ENCODE measurements around the gene SLC47A1. TPM values are rescaled to one million over a fixed set of nuclear protein-coding genes. Genes with fewer than 3 reads are reported as not detected.
A peak's percentile ranks its signal among the peaks of the same experiment; 100 is the strongest.

The SLC47A1 gene
- total and polyA plus RNA-seq, 7 experiments from 2014 or later, result 0.09 to 2.7 (median 0.21) TPM; not detected in 4

- Mint-ChIP-seq H3K4me1 (peaks cover 0 to 9% (median 0%) of the 10 kb centered on the region in 7 donors), H3K9me3 (no peaks in the 10 kb centered on the region), H3K4me3 (no peak overlapping the region), H3K27me3 (peaks cover 0 to 12% (median 3%) of the 10 kb centered on the region in 5 donors), H3K36me3 (no peaks in the 10 kb centered on the region), H3K27ac (no peak overlapping the region)
- Histone ChIP-seq H3K27ac (ENCODE audit: low read depth, low read length) (no peak overlapping the region), H3K9me3 (ENCODE audit: control insufficient read depth in 2 of 3, low read length in 3 of 3) (no peaks in the 10 kb centered on the region), H3K27me3 (ENCODE audit: control insufficient read depth in 2 of 2, insufficient read depth in 2 of 2, low read length in 2 of 2) (no peaks in the 10 kb centered on the region), H3K4me3 (ENCODE audit: low read length) (no peak overlapping the region), H3K36me3 (ENCODE audit: control insufficient read depth in 2 of 3, insufficient read depth in 3 of 3, low read length in 3 of 3) (no peaks in the 10 kb centered on the region), H3K4me1 (ENCODE audit: control insufficient read depth in 2 of 2, insufficient read depth in 2 of 2, low read length in 2 of 2) (no peaks in the 10 kb centered on the region)
- no peak for DNase-seq
- intact Hi-C loops (cut with micrococcal nuclease), result no loop called here
- ChIA-PET CTCF (interaction anchor here (0.6 kb wide), 1 partner anchor 939 kb away, joined by 3 read pairs; no protein-coding TSS in a partner anchor), POLR2A (no interaction called here)
- ATAC-seq, result no peak
Observed at GRCh38 chr17:19565817-19566575, 32.3 kb downstream of the SLC47A1 start.

- Mint-ChIP-seq H3K9me3 (no peaks in the 10 kb centered on the region), H3K36me3 (no peaks in the 10 kb centered on the region), H3K27ac (no peak overlapping the region), H3K4me3 (no peak overlapping the region), H3K27me3 (peaks cover 0 to 8% (median 3%) of the 10 kb centered on the region in 5 donors), H3K4me1 (peaks cover 0 to 9% (median 0%) of the 10 kb centered on the region in 7 donors)
- Histone ChIP-seq H3K9me3 (ENCODE audit: control insufficient read depth in 2 of 3, low read length in 3 of 3) (no peaks in the 10 kb centered on the region), H3K4me1 (ENCODE audit: control insufficient read depth in 2 of 2, insufficient read depth in 2 of 2, low read length in 2 of 2) (no peaks in the 10 kb centered on the region), H3K27ac (ENCODE audit: low read depth, low read length) (no peak overlapping the region), H3K36me3 (ENCODE audit: control insufficient read depth in 2 of 3, insufficient read depth in 3 of 3, low read length in 3 of 3) (no peaks in the 10 kb centered on the region), H3K27me3 (ENCODE audit: control insufficient read depth in 2 of 2, insufficient read depth in 2 of 2, low read length in 2 of 2) (no peaks in the 10 kb centered on the region), H3K4me3 (ENCODE audit: low read length) (no peak overlapping the region)
- intact Hi-C loops (cut with micrococcal nuclease), result no loop called here
- CTCF ChIA-PET, result interaction anchor here (0.6 kb wide), 1 partner anchor 98 kb away, joined by 6 read pairs; no protein-coding TSS in a partner anchor
- DNase-seq (no peak), ATAC-seq (no peak)
- POLR2A ChIA-PET, result no interaction called here
Observed at GRCh38 chr17:19567216-19568015, 33.8 kb downstream of the SLC47A1 start.

- Histone ChIP-seq H3K4me3 (ENCODE audit: low read length) (no peak overlapping the region), H3K27ac (ENCODE audit: low read depth, low read length) (no peak overlapping the region), H3K4me1 (ENCODE audit: control insufficient read depth in 2 of 2, insufficient read depth in 2 of 2, low read length in 2 of 2) (no peaks in the 10 kb centered on the region), H3K9me3 (ENCODE audit: control insufficient read depth in 2 of 3, low read length in 3 of 3) (no peaks in the 10 kb centered on the region), H3K36me3 (ENCODE audit: control insufficient read depth in 2 of 3, insufficient read depth in 3 of 3, low read length in 3 of 3) (no peaks in the 10 kb centered on the region), H3K27me3 (ENCODE audit: control insufficient read depth in 2 of 2, insufficient read depth in 2 of 2, low read length in 2 of 2) (no peaks in the 10 kb centered on the region)
- no peak for ATAC-seq
- intact Hi-C loops (cut with micrococcal nuclease), result no loop called here
- Mint-ChIP-seq H3K27ac (no peak overlapping the region), H3K36me3 (no peaks in the 10 kb centered on the region), H3K4me1 (peaks cover 0 to 9% (median 0%) of the 10 kb centered on the region in 7 donors), H3K9me3 (no peaks in the 10 kb centered on the region), H3K4me3 (no peak overlapping the region), H3K27me3 (peaks cover 0 to 8% (median 0%) of the 10 kb centered on the region in 5 donors)
- no peak for DNase-seq
- ChIA-PET CTCF (no interaction called here), POLR2A (no interaction called here)
Observed at GRCh38 chr17:19568016-19568350, 34.3 kb downstream of the SLC47A1 start.

- Histone ChIP-seq H3K9me3 (ENCODE audit: control insufficient read depth in 2 of 3, low read length in 3 of 3) (no peaks in the 10 kb centered on the region), H3K4me1 (ENCODE audit: control insufficient read depth in 2 of 2, insufficient read depth in 2 of 2, low read length in 2 of 2) (no peaks in the 10 kb centered on the region), H3K36me3 (ENCODE audit: control insufficient read depth in 2 of 3, insufficient read depth in 3 of 3, low read length in 3 of 3) (no peaks in the 10 kb centered on the region), H3K4me3 (ENCODE audit: low read length) (no peak overlapping the region), H3K27me3 (ENCODE audit: control insufficient read depth in 2 of 2, insufficient read depth in 2 of 2, low read length in 2 of 2) (no peaks in the 10 kb centered on the region), H3K27ac (ENCODE audit: low read depth, low read length) (no peak overlapping the region)
- ChIA-PET POLR2A (no interaction called here), CTCF (interaction anchor here (1.4 kb wide), 1 partner anchor 192 kb away, joined by 3 read pairs; no protein-coding TSS in a partner anchor)
- ATAC-seq (no peak), DNase-seq (no peak)
- H3K27ac Mint-ChIP-seq, result peak overlapping the region in 2 of 9 donors; percentile 14 to 47
- peaks cover 0 to 8% (median under 1%) of the 10 kb centered on the region in 5 donors for H3K27me3 Mint-ChIP-seq
- H3K4me1 Mint-ChIP-seq, result peaks cover 0 to 9% (median 0%) of the 10 kb centered on the region in 7 donors
- intact Hi-C loops (cut with micrococcal nuclease), result no loop called here
- H3K36me3 Mint-ChIP-seq, result no peaks in the 10 kb centered on the region
- H3K9me3 Mint-ChIP-seq, result peaks cover 0 to under 1% (median 0%) of the 10 kb centered on the region in 11 donors
- no peak overlapping the region for H3K4me3 Mint-ChIP-seq
Observed at GRCh38 chr17:19569785-19570543, 36.3 kb downstream of the SLC47A1 start.

GRCh38 chr17:19570544-19571062 is 36.9 kb downstream of the SLC47A1 start:
- Mint-ChIP-seq H3K27ac (no peak overlapping the region), H3K36me3 (no peaks in the 10 kb centered on the region), H3K9me3 (peaks cover 0 to 2% (median 0%) of the 10 kb centered on the region in 11 donors), H3K4me3 (no peak overlapping the region), H3K27me3 (peaks cover 0 to 10% (median 4%) of the 10 kb centered on the region in 5 donors), H3K4me1 (peaks cover 0 to 9% (median 0%) of the 10 kb centered on the region in 7 donors)
- ATAC-seq (no peak), DNase-seq (no peak)
- H3K9me3 ChIP-seq (ENCODE audit: control insufficient read depth in 2 of 3, low read length in 3 of 3), result no peaks in the 10 kb centered on the region
- no peaks in the 10 kb centered on the region for H3K4me1 ChIP-seq (ENCODE audit: control insufficient read depth in 2 of 2, insufficient read depth in 2 of 2, low read length in 2 of 2)
- intact Hi-C loops (cut with micrococcal nuclease), result no loop called here
- no peak overlapping the region for H3K4me3 ChIP-seq (ENCODE audit: low read length)
- ChIA-PET CTCF (interaction anchor here (1.4 kb wide), 1 partner anchor 192 kb away, joined by 3 read pairs; no protein-coding TSS in a partner anchor), POLR2A (no interaction called here)
- H3K27me3 ChIP-seq (ENCODE audit: control insufficient read depth in 2 of 2, insufficient read depth in 2 of 2, low read length in 2 of 2), result no peaks in the 10 kb centered on the region
- no peak overlapping the region for H3K27ac ChIP-seq (ENCODE audit: low read depth, low read length)
- H3K36me3 ChIP-seq (ENCODE audit: control insufficient read depth in 2 of 3, insufficient read depth in 3 of 3, low read length in 3 of 3), result no peaks in the 10 kb centered on the region

- H3K9me3 ChIP-seq (ENCODE audit: control insufficient read depth in 2 of 3, low read length in 3 of 3), result no peaks in the 10 kb centered on the region
- H3K4me1 ChIP-seq (ENCODE audit: control insufficient read depth in 2 of 2, insufficient read depth in 2 of 2, low read length in 2 of 2), result no peaks in the 10 kb centered on the region
- no peak for DNase-seq
- Mint-ChIP-seq H3K4me3 (no peak overlapping the region), H3K27ac (no peak overlapping the region), H3K36me3 (no peaks in the 10 kb centered on the region), H3K27me3 (peaks cover 3 to 21% (median 7%) of the 10 kb centered on the region in 5 donors), H3K4me1 (peaks cover 0 to 9% (median 0%) of the 10 kb centered on the region in 7 donors), H3K9me3 (peaks cover 0 to 2% (median 0%) of the 10 kb centered on the region in 11 donors)
- H3K36me3 ChIP-seq (ENCODE audit: control insufficient read depth in 2 of 3, insufficient read depth in 3 of 3, low read length in 3 of 3), result no peaks in the 10 kb centered on the region
- H3K27ac ChIP-seq (ENCODE audit: low read depth, low read length), result no peak overlapping the region
- no peak overlapping the region for H3K4me3 ChIP-seq (ENCODE audit: low read length)
- H3K27me3 ChIP-seq (ENCODE audit: control insufficient read depth in 2 of 2, insufficient read depth in 2 of 2, low read length in 2 of 2), result no peaks in the 10 kb centered on the region
- CTCF ChIA-PET, result no interaction called here
- intact Hi-C loops (cut with micrococcal nuclease), result no loop called here
- no peak for ATAC-seq
- POLR2A ChIA-PET, result no interaction called here
Observed at GRCh38 chr17:19573075-19573474, 39.4 kb downstream of the SLC47A1 start.
